Activated CD4-positive, alpha-beta memory T cell treated with anti-CD3 and anti-CD28 coated beads, Interleukin-2, amount 10 ng/mL, durations not matched to agents 7 days and 5 days (primary cell): Measurements from ENCODE around the gene YIF1A. TPM values are rescaled to one million over a fixed set of nuclear protein-coding genes. Genes with fewer than 3 reads are reported as not detected.

Source experiments
- CTCF ChIA-PET: fragments of 350-600 bp; sonication (Branson Sonifier 250); formaldehyde crosslinking; loops from one replicate; lab custom pipeline; 2021; ENCODE audit warnings: antibody characterized with exemption, inconsistent platforms; lab: Charles Lee
- POLR2A ChIA-PET: fragments of 350-600 bp; sonication (Branson Sonifier 250); formaldehyde crosslinking; loops from one replicate; lab custom pipeline; 2021; ENCODE audit warnings: antibody characterized with exemption; lab: Charles Lee
- DNase-seq: peaks from one replicate; pipeline ENCODE4 v3.0.0-alpha.2; 2020
- H3K27ac Mint-ChIP-seq: one replicate; pipeline ENCODE4 v1.8.0; 2021; ENCODE audit warnings: mild to moderate bottlenecking, mixed read lengths
- H3K27me3 Mint-ChIP-seq: one replicate; pipeline ENCODE4 v1.8.0; 2021; ENCODE audit warnings: mixed read lengths
- H3K36me3 Mint-ChIP-seq: one replicate; pipeline ENCODE4 v1.8.0; 2021; ENCODE audit warnings: low read depth, mixed read lengths
- H3K4me1 Mint-ChIP-seq: one replicate; pipeline ENCODE4 v1.8.0; 2021; ENCODE audit warnings: mixed read lengths
- H3K4me3 Mint-ChIP-seq: one replicate; pipeline ENCODE4 v1.8.0; 2021; ENCODE audit warnings: mild to moderate bottlenecking, mixed read lengths
- H3K9me3 Mint-ChIP-seq: one replicate; pipeline ENCODE4 v1.8.0; 2021; ENCODE audit warnings: mixed read lengths
- total RNA-seq, 2 experiments: library from RNA; stranded (reverse); gene quantifications; one replicate each; pipeline ENCODE4 v1.2.3, GENCODE V29; 2021

The YIF1A gene
- 10 to 100 TPM; 49.5 to 52.5 TPM for total RNA-seq

- H3K36me3 Mint-ChIP-seq, result no peaks in the 10 kb centered on the region
- CTCF ChIA-PET, result interaction anchor here (0.7 to 3.8 kb wide), 10 partner anchors 8 to 349 kb away, joined by 3 to 33 read pairs (median 4); partner anchors contain the start of genes MRPL11 and RBM4
- DNase-seq, result peak; percentile 99
- POLR2A ChIA-PET, result interaction anchor here (0.6 to 4.4 kb wide), 18 partner anchors 9 to 576 kb away, joined by 3 to 28 read pairs (median 4); partner anchors contain the start of genes BRMS1, CNIH2, RAB1B and RBM4
- peaks cover 42% of the 10 kb centered on the region for H3K4me1 Mint-ChIP-seq
- peaks cover 27% of the 10 kb centered on the region for H3K27me3 Mint-ChIP-seq
- H3K4me3 Mint-ChIP-seq, result peak within 1 kb of the TSS; percentile 92
- peak within 1 kb of the TSS; percentile 83 for H3K27ac Mint-ChIP-seq
- H3K9me3 Mint-ChIP-seq, result no peaks in the 10 kb centered on the region
These were observed at the start of gene YIF1A for GRCh38 chr11:66288671-66289547. TSS of gene YIF1A (minus strand) at chr11:66289143. CDS start at chr11:66288985, 158 bp downstream.

GRCh38 chr11:66337103-66337899 lies 48.4 kb upstream of the YIF1A start:
- peaks cover 32% of the 10 kb centered on the region for H3K36me3 Mint-ChIP-seq
- H3K4me3 Mint-ChIP-seq, result no peak overlapping the region
- H3K4me1 Mint-ChIP-seq, result peaks cover 28% of the 10 kb centered on the region
- no peaks in the 10 kb centered on the region for H3K9me3 Mint-ChIP-seq
- CTCF ChIA-PET, result interaction anchor here (1.2 kb wide), 1 partner anchor 26 kb away, joined by 5 read pairs; no protein-coding TSS in a partner anchor
- H3K27ac Mint-ChIP-seq, result no peak overlapping the region
- POLR2A ChIA-PET, result interaction anchor here (1.0 to 3.8 kb wide), 3 partner anchors 25 to 47 kb away, joined by 3 to 19 read pairs (median 3); no protein-coding TSS in a partner anchor
- no peak for DNase-seq
- H3K27me3 Mint-ChIP-seq, result peaks cover 4% of the 10 kb centered on the region

GRCh38 chr11:66336234-66337102 lies 47.5 kb upstream of the YIF1A start, which contains the start of gene RIN1:
TSS of gene RIN1 (minus strand) at chr11:66336434. CDS start at chr11:66336402, 32 bp downstream.
- Mint-ChIP-seq H3K4me3 (no peak within 1 kb of the TSS), H3K27ac (peak within 1 kb of the TSS; percentile 21), H3K27me3 (peaks cover 4% of the 10 kb centered on the region), H3K4me1 (peaks cover 25% of the 10 kb centered on the region), H3K9me3 (no peaks in the 10 kb centered on the region), H3K36me3 (peaks cover 24% of the 10 kb centered on the region)
- ChIA-PET POLR2A (interaction anchor here (0.7 to 3.8 kb wide), 6 partner anchors 7 to 47 kb away, joined by 3 to 19 read pairs (median 4); partner anchors contain the start of genes BRMS1 and SLC29A2), CTCF (interaction anchor here (0.6 to 2.2 kb wide), 3 partner anchors 24 to 84 kb away, joined by 3 to 23 read pairs (median 4); no protein-coding TSS in a partner anchor)
- DNase-seq, result peak; percentile 70

GRCh38 chr11:66335531-66336233 lies 46.7 kb upstream of the YIF1A start:
- ChIA-PET CTCF (interaction anchor here (0.6 to 2.2 kb wide), 6 partner anchors 10 to 313 kb away, joined by 3 to 23 read pairs (median 4); no protein-coding TSS in a partner anchor), POLR2A (interaction anchor here (0.7 to 3.8 kb wide), 7 partner anchors 8 to 47 kb away, joined by 3 to 19 read pairs (median 4); partner anchors contain the start of genes B4GAT1, BRMS1, SLC29A2 and YIF1A)
- Mint-ChIP-seq H3K27ac (no peak overlapping the region), H3K36me3 (peaks cover 16% of the 10 kb centered on the region), H3K27me3 (peaks cover 4% of the 10 kb centered on the region), H3K9me3 (no peaks in the 10 kb centered on the region), H3K4me3 (no peak overlapping the region), H3K4me1 (peaks cover 25% of the 10 kb centered on the region)
- no peak for DNase-seq

- H3K4me3 Mint-ChIP-seq, result no peak overlapping the region
- H3K27ac Mint-ChIP-seq, result no peak overlapping the region
- H3K9me3 Mint-ChIP-seq, result no peaks in the 10 kb centered on the region
- peaks cover 25% of the 10 kb centered on the region for H3K4me1 Mint-ChIP-seq
- DNase-seq, result no peak
- ChIA-PET CTCF (interaction anchor here (0.8 to 2.2 kb wide), 5 partner anchors 11 to 313 kb away, joined by 3 to 23 read pairs (median 4); partner anchors contain the start of gene SLC29A2), POLR2A (interaction anchor here (0.7 to 3.8 kb wide), 6 partner anchors 9 to 46 kb away, joined by 3 to 19 read pairs (median 4); partner anchors contain the start of genes B4GAT1, BRMS1, SLC29A2 and YIF1A)
- peaks cover 16% of the 10 kb centered on the region for H3K36me3 Mint-ChIP-seq
- H3K27me3 Mint-ChIP-seq, result peaks cover 4% of the 10 kb centered on the region
These were observed 45.9 kb upstream of the YIF1A start for GRCh38 chr11:66334605-66335442.

- H3K4me3 Mint-ChIP-seq, result no peak overlapping the region
- CTCF ChIA-PET, result interaction anchor here (1.0 to 2.2 kb wide), 3 partner anchors 12 to 38 kb away, joined by 3 to 23 read pairs (median 4); partner anchors contain the start of gene SLC29A2
- H3K9me3 Mint-ChIP-seq, result no peaks in the 10 kb centered on the region
- DNase-seq, result no peak
- H3K27me3 Mint-ChIP-seq, result peaks cover 4% of the 10 kb centered on the region
- H3K27ac Mint-ChIP-seq, result no peak overlapping the region
- peaks cover 14% of the 10 kb centered on the region for H3K36me3 Mint-ChIP-seq
- POLR2A ChIA-PET, result interaction anchor here (0.8 to 3.8 kb wide), 4 partner anchors 10 to 45 kb away, joined by 3 to 19 read pairs (median 8); partner anchors contain the start of genes B4GAT1, BRMS1 and YIF1A
- peaks cover 26% of the 10 kb centered on the region for H3K4me1 Mint-ChIP-seq
These were observed 45.1 kb upstream of the YIF1A start for GRCh38 chr11:66333896-66334604.

- H3K4me3 Mint-ChIP-seq, result no peak overlapping the region
- H3K27ac Mint-ChIP-seq, result no peak overlapping the region
- ChIA-PET CTCF (interaction anchor here (4.9 kb wide), 1 partner anchor 21 kb away, joined by 73 read pairs; no protein-coding TSS in a partner anchor), POLR2A (interaction anchor here (3.5 to 3.8 kb wide), 2 partner anchors 12 to 21 kb away, joined by 13 to 19 read pairs; partner anchors contain the start of gene BRMS1)
- H3K9me3 Mint-ChIP-seq, result no peaks in the 10 kb centered on the region
- no peak for DNase-seq
- peaks cover 8% of the 10 kb centered on the region for H3K36me3 Mint-ChIP-seq
- peaks cover 26% of the 10 kb centered on the region for H3K4me1 Mint-ChIP-seq
- peaks cover 4% of the 10 kb centered on the region for H3K27me3 Mint-ChIP-seq
These were observed 44.4 kb upstream of the YIF1A start for GRCh38 chr11:66333220-66333877.

- DNase-seq, result no peak
- Mint-ChIP-seq H3K9me3 (no peaks in the 10 kb centered on the region), H3K4me1 (peaks cover 29% of the 10 kb centered on the region), H3K36me3 (peaks cover 7% of the 10 kb centered on the region), H3K27me3 (peaks cover 4% of the 10 kb centered on the region), H3K27ac (no peak overlapping the region), H3K4me3 (no peak overlapping the region)
- CTCF ChIA-PET, result interaction anchor here (1.1 to 4.9 kb wide), 2 partner anchors 21 to 56 kb away, joined by 3 to 73 read pairs; no protein-coding TSS in a partner anchor
- POLR2A ChIA-PET, result interaction anchor here (3.5 kb wide), 1 partner anchor 13 kb away, joined by 13 read pairs; the partner anchor contains the start of gene BRMS1
These were observed 43.7 kb upstream of the YIF1A start for GRCh38 chr11:66332371-66333219.
